SK-N-SH treated with all-trans-retinoic acid at 6 μM for 48 hours (cell line): ENCODE measurements around the gene VEPH1.

ENCODE experiments used
- CREB5 ChIP-seq: fragments of 250-450 bp; sonication (Bioruptor Pico); IDR thresholded peaks from 2 replicates; pipeline ENCODE4 v1.5.1; 2020; ENCODE audit warnings: low read depth, mild to moderate bottlenecking, moderate library complexity
- CSRNP3 ChIP-seq: fragments of 250-450 bp; sonication (Bioruptor Pico); IDR thresholded peaks from 2 replicates; pipeline ENCODE4 v1.5.1; 2021; ENCODE audit warnings: mild to moderate bottlenecking, moderate library complexity
- GLIS3 ChIP-seq: fragments of 250-450 bp; sonication (Bioruptor Pico); IDR thresholded peaks from 2 replicates; pipeline ENCODE4 v1.5.0; 2020; ENCODE audit warnings: mild to moderate bottlenecking, moderate library complexity
- ISL1 ChIP-seq: fragments of 250-450 bp; sonication (Bioruptor Pico); IDR thresholded peaks from 2 replicates; pipeline ENCODE4 v2.1.2; 2022; ENCODE audit warnings: mild to moderate bottlenecking, moderate library complexity
- PATZ1 ChIP-seq: fragments of 250-450 bp; sonication (Bioruptor Pico); IDR thresholded peaks from 2 replicates; pipeline ENCODE4 v1.8.0; 2020; ENCODE audit warnings: mild to moderate bottlenecking, moderate library complexity, borderline replicate concordance
- SNAI2 ChIP-seq: fragments of 250-450 bp; sonication (Bioruptor Pico); IDR thresholded peaks from 2 replicates; pipeline ENCODE4 v1.5.0; 2020; ENCODE audit warnings: mild to moderate bottlenecking, moderate library complexity
- ZFP30 ChIP-seq: fragments of 450-650 bp; formaldehyde crosslinking; IDR thresholded peaks from 2 replicates; pipeline ENCODE4 v1.5.0; 2022; ENCODE audit warnings: mild to moderate bottlenecking, moderate library complexity

- no peak for TF ChIP-seq GLIS3 (CRISPR knock-in tag)
- TF ChIP-seq PATZ1 (CRISPR knock-in tag), result no peak
- no peak for TF ChIP-seq SNAI2 (CRISPR knock-in tag)
- TF ChIP-seq CSRNP3 (CRISPR knock-in tag), result no peak
- no peak for TF ChIP-seq CREB5 (CRISPR knock-in tag)
- TF ChIP-seq ZFP30 (CRISPR knock-in tag), result no peak
- no peak for TF ChIP-seq ISL1 (CRISPR knock-in tag)
These were observed 133.3 kb downstream of the VEPH1 start for GRCh38 chr3:157369727-157370421.
